ENCODE measurements around the gene AP3B1.

Gene AP3B1

GRCh38 chr5:78289911-78290310 lies 4.6 kb downstream of the AP3B1 start:
- no peak for DNase-seq

GRCh38 chr5:78288246-78288645 lies 6.3 kb downstream of the AP3B1 start:
- DNase-seq, result no peak

- no peak for DNase-seq
These were observed 6.7 kb downstream of the AP3B1 start for GRCh38 chr5:78287833-78288232.

- DNase-seq, result no peak
These were observed 7.3 kb downstream of the AP3B1 start for GRCh38 chr5:78287169-78287568.

- DNase-seq, result no peak
These were observed 8.2 kb downstream of the AP3B1 start for GRCh38 chr5:78286290-78286689.

- no peak for DNase-seq
These were observed 10.7 kb downstream of the AP3B1 start for GRCh38 chr5:78283802-78284201.

GRCh38 chr5:78283105-78283504 lies 11.4 kb downstream of the AP3B1 start:
- DNase-seq, result no peak

GRCh38 chr5:78280261-78280660 lies 14.2 kb downstream of the AP3B1 start:
- no peak for DNase-seq

GRCh38 chr5:78279194-78279593 lies 15.3 kb downstream of the AP3B1 start:
- DNase-seq, result no peak

- no peak for DNase-seq
These were observed 16.8 kb downstream of the AP3B1 start for GRCh38 chr5:78277715-78278114.

- DNase-seq, result no peak
These were observed 18.4 kb downstream of the AP3B1 start for GRCh38 chr5:78275998-78276543.

- no peak for DNase-seq
These were observed 19.8 kb downstream of the AP3B1 start for GRCh38 chr5:78274540-78275197.

GRCh38 chr5:78273436-78273835 lies 21.1 kb downstream of the AP3B1 start:
- no peak for DNase-seq

GRCh38 chr5:78271766-78272165 lies 22.7 kb downstream of the AP3B1 start:
- no peak for DNase-seq

- no peak for DNase-seq
These were observed 25.3 kb downstream of the AP3B1 start for GRCh38 chr5:78269088-78269703.

- no peak for DNase-seq
These were observed 26.1 kb downstream of the AP3B1 start for GRCh38 chr5:78268356-78268755.

GRCh38 chr5:78265163-78265562 lies 29.3 kb downstream of the AP3B1 start:
- DNase-seq, result no peak

GRCh38 chr5:78264600-78264999 lies 29.9 kb downstream of the AP3B1 start:
- DNase-seq, result no peak

- no peak for DNase-seq
These were observed 33.7 kb downstream of the AP3B1 start for GRCh38 chr5:78260771-78261170.

GRCh38 chr5:78253201-78253600 lies 41.3 kb downstream of the AP3B1 start:
- DNase-seq, result no peak

- DNase-seq, result no peak
These were observed 41.8 kb downstream of the AP3B1 start for GRCh38 chr5:78252715-78253114.

- DNase-seq, result no peak
These were observed 42.7 kb downstream of the AP3B1 start for GRCh38 chr5:78251663-78252284.

- DNase-seq, result no peak
These were observed 49.4 kb downstream of the AP3B1 start for GRCh38 chr5:78245136-78245535.

- no peak for DNase-seq
These were observed 50.9 kb downstream of the AP3B1 start for GRCh38 chr5:78243639-78244038.
